Astrocyte of the hippocampus (primary cell): ENCODE data around the gene ENOX2.
"Not testable (repeated sequence)": the region's sequence is repeated elsewhere in the genome, so short reads cannot be mapped to it uniquely, and the experiment has no call there.

Source experiments
- DNase-seq: peaks from one replicate; pipeline ENCODE4 v3.0.0; 2011; ENCODE audit warnings: low read depth, low spot score

ENOX2 gene

DNA sequence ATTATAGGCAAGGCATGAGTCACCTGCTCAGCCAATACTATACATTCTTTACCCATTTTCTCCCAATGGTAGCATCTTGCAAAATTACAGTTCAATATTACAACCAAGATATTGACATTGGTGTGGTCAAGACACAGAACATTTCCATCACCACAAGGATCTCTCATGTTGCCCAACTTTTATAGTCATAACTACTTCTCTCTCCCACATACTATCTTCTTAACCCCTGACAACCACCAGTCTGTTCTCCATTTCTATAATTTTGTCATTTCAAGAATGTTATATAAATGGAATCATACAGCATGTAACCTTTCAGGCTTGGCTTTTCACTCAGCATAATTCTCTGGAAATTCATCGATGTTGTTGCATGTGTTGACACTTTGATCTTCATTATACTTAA lies 144.9 kb downstream of the ENOX2 start:
- no peak for DNase-seq

DNA sequence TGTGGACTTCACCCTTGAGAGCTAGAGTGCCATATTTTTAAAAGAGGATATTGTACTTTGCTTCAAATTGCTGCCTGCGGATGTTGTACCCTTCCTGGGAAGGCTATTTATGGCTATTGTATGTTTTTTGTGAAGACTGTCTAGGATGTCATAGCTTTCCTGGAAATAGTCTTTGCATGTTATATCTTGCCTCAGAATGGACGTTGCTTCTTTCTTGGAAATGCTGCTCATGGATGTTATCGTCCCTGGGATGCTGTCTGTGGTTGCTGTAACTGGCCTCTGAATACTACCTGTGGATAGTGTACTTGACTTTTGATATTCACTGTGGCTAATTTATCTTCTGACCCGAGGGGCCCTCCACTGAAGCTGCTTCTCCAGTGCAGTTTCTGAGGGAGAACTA lies 146.8 kb downstream of the ENOX2 start:
- no peak for DNase-seq

DNA sequence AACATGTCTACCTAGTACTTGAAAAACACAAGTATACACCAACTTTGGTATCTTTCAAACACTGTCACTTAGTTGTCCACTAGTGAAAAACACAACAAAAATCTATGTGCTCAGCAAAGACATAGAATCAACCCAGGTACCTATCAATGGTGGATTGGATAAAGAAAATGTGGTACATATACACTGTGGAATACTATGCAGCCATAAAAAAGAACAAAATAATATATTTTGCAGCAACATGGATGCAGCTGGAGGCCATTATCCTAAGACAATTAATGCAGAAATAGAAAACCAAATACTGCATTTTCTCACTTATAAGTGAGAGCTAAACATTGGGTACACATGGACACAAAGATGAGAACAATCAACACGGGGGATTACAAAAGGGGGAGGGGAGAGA lies 148.7 kb downstream of the ENOX2 start:
- no peak for DNase-seq

GRCh38 chrX:130746709-130747342 lies 156.2 kb downstream of the ENOX2 start:
- peak; percentile 20 for DNase-seq

DNA sequence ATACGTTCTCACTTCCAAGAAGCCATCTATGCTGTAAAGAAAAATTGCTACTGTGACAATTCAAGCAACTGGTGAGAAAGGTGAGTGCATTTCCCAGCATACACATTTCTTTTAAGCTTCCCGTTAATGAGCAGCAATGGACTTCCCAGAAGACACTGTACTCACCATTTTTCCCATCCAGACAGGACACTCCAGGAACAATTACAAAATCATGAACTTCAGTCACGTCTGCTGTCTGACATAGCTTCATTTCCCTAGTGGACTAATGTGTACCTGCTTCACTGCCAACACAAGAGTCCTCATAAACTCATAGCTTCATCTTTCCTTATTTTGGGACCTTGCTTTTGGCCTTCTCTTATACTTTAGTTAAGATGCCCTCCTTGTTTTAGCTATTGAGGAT lies 156.9 kb downstream of the ENOX2 start:
- DNase-seq, result no peak

DNA sequence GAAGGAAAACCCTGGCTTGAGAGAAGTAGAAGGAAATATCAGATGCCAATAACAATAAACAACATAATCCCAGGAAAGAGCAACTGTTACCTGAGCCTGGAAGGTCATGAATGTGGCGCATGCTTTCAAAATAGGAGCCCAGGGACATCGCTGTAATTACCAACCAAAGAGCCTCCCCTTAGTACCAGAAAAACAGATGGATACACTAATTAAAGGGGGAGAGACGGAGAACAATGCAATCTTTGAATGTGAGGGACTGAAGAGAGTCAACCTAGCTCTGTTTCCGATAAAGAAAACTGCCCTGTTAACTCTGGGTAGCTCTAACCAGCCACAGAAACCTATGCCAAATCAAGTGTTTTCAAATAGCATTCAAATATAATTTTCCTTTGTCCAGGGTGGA lies 161.4 kb downstream of the ENOX2 start:
- peak; percentile 0 for DNase-seq

GRCh38 chrX:130741151-130741550 lies 161.9 kb downstream of the ENOX2 start:
- no peak for DNase-seq

DNA sequence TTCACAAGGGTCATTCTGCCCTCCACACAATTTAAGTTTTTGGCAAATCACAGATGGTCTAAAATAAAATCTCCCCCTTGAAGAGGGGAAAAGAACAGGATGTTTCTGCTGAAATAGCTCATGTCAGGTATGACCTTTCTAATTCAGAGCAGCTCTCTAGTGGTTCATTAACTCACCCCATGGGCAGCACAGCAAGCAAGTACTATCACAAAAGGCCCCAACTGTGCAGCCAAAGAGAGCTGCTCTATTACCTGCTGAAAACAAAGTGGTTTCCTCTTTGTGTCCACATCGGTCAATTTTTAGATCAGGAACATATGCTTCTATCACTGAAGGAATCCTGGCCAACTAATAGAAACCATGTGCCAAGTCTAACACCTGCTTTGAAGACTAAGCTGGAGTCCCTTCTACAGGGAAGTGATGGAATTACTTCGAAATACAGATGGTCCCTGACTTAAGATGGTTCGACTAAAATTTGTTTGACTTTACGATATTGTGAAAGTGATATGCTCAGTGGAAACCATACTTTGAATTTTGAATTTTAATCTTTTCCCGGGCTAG lies 164.3 kb downstream of the ENOX2 start:
- no peak for DNase-seq

- DNase-seq, result no peak
These were observed 168.3 kb downstream of the ENOX2 start for GRCh38 chrX:130734713-130735112.

DNA sequence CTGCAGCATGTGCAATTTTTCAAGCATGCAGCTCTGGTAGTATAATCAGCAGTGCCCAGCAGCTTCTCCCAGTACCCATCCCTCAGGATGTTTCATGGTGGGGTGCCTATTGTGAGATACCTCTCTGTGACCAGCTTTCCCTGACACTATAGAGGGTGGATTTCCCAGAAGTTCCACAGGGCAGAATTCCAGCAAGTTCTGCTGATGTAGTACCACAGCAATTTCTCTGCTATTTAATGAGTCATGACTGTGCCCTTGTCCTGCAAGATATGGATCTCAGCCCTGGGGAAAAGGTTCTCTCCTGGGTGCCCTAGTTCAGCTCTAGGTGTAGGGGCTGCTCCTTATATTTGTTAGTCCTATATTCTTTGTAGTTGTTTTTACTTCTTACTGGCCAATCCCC lies 174.8 kb downstream of the ENOX2 start:
- peak; percentile 38 for DNase-seq

GRCh38 chrX:130726661-130727060 lies 176.3 kb downstream of the ENOX2 start:
- DNase-seq, result peak; percentile 26

DNA sequence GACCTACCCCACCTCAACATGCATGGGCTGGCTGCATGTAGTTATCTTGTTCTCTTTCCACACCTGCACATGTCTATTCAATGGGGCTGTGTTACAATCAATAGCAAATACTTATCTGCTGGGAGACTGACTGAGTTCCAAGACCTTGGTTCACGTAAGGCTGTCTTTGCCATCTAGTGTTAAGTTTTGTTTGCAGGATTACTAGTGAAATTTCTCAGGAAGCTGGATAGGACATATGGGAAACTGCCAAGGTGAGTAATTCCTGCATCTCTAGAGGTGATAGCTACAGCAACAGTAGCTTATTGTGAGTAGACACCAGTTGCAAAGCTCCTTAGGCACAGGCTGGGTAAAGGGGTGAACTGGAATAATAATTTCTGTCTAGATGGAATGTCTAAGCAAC lies 177.5 kb downstream of the ENOX2 start:
- DNase-seq, result peak; percentile 5

GRCh38 chrX:130719413-130719812 lies 183.6 kb downstream of the ENOX2 start:
- no peak for DNase-seq

- DNase-seq, result no peak
These were observed 184.9 kb downstream of the ENOX2 start for GRCh38 chrX:130718137-130718536.

DNA sequence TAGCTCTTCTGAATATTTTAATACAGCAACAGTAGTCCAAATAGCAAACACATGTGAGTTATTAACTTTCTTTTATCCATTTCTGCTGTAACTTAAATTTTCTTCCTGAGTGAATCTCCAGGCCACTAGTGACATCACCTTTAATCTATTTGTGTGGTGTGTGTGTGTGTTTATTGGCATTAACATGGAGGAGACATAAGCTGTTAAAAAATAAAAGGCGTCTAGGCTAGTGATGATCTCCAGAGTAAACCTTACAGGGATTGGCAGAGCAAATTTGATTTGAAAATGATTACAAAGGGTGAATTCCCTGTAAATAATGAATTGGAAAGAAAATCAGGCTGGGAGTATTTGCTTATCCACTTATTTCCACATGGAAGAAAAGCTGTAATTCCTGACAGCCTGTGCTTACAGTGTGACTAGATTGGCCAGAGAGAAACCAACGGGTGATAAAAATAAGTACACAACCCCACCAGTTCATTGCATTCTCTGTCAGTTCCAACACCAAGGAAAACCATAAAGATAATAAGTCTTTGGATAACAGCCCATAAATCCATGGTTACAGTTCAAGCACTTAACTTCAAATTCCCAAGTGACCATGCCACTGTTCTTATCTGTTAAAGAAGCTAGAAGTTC lies 186.1 kb downstream of the ENOX2 start:
- peak; percentile 52 for DNase-seq

GRCh38 chrX:130716346-130716745 lies 186.7 kb downstream of the ENOX2 start:
- DNase-seq, result peak; percentile 1

GRCh38 chrX:130715299-130715698 lies 187.7 kb downstream of the ENOX2 start:
- peak; percentile 53 for DNase-seq

- DNase-seq, result no peak
These were observed 188.3 kb downstream of the ENOX2 start for GRCh38 chrX:130714665-130715064.

DNA sequence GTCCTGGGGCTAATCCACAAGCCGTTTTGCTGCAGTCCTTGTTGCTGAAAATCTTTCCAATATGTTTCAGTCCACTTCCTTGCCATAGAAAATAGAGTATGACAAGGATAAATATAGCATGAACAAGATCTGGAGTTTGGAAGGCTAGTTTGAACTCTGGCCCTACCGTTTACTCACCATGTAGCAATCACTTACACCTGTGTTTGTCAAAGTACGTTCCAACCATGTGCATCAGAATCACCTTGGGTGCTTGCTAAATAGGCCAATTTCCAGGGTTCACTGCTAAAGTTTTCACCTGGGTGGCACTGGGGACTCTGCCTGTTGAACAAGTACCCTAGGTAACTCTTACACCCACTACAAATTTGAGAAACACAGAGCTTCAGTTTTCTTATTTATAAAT lies 188.9 kb downstream of the ENOX2 start:
- DNase-seq, result no peak

DNA sequence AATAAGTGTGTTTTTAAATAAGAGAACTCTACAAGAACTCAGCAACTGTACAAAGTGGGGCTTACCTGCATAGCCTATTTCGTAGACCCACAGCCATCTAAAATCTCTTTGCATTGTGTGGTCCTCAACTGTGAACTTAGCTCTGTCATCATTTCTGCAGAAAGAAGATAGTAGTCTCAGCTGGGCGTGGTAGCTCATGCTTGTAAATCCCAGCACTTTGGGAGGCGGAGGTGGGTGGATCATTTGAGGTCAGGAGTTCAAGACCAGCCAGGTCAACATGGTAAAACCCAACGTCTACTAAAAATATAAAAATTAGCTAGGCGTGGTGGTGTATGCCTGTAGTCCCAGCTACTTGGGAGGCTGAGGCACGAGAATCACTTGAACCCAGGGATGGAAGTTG lies 193.8 kb downstream of the ENOX2 start:
- DNase-seq, result not testable (repeated sequence)

- DNase-seq, result no peak
These were observed 197.4 kb downstream of the ENOX2 start for GRCh38 chrX:130705591-130705990.

DNA sequence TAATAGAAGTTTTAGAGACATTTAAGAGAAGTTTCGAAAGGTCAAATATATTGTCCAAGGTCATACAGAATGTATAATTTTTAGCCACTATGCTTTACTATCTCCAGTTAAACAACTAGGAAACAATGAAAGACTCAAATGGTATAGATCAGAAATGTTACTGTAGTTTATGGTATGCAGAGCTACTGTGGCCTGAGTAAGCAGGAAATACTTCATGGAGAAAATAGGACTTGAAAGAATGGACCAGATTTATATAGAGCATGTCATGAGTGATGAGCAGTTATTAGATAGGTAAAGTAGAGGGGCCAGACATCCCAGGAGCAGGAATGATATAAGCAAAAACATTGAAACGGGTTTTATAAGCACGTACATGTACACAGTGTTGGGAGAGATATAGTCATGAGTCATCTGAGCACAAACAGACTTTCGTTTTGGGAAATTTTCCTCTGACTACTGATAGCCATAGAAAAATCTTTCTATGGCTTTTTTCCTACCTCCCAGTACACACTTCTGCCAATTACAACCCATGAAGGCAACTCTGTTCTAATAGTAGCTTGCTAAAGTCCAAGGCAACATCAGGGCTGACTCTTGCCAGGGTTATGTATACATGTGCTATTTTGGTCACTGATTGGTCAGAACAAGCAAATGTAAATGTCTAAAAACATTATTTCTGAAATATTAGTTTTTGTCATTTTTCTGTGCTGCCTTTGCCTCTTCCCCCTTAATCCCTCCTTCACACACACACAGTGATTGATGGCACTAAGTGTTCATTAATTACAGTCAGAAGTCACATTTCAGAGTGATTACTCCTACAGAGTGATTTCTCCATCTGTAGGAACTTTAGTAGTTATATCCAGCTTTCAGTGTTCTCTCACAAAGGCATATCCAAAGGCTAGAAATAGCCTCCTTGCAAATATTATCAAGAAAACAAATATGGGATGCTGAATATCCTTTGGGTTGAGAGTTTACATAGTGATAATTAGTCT lies 198.7 kb downstream of the ENOX2 start:
- peak; percentile 31 for DNase-seq
